Sciatic nerve (tissue), 2 donors: ENCODE data around the gene SERPINA1. TPM values are rescaled to one million over a fixed set of nuclear protein-coding genes. Genes with fewer than 3 reads are reported as not detected.
A peak's percentile ranks its signal among the peaks of the same experiment; 100 is the strongest.
"Not testable (repeated sequence)": the region's sequence is repeated elsewhere in the genome, so short reads cannot be mapped to it uniquely, and the experiment has no call there.

ENCODE experiments used
- ATAC-seq: fragments of 200-7000 bp; cut with Tn5 transposase; one replicate; pipeline ENCODE4 v1.9.1; 2020; ENCODE audit warnings: mild to moderate bottlenecking, moderate library complexity
- DNase-seq: peaks from one replicate; pipeline ENCODE4 v3.0.0-alpha.2; 2020; ENCODE audit warnings: low spot score
- intact Hi-C: fragments of 100-400 bp; cut with DNase I; formaldehyde crosslinking; loops from one replicate; pipeline ENCODE4 v1.14.2; 2022
- total RNA-seq: library from RNA; stranded (reverse); fragmentation: NEBNext Ultra II Directional; extraction: Animal tissue kit (Norgen Biotek cat#: 25700); gene quantifications from one replicate; pipeline ENCODE4 v1.2.1, GENCODE V29; 2021
- donor health status: DM: no; HTN: no; CAD: no.
- donor health status: DM: no; HTN: no; CAD: no.

SERPINA1 gene
- total RNA-seq, 1 donor from 2014 or later: 28.5 TPM

- DNase-seq (no peak), ATAC-seq (no peak)
- intact Hi-C loops: no loop called here
Observed at GRCh38 chr14:94361682-94362081, 26.7 kb downstream of the SERPINA1 start.

GRCh38 chr14:94360945-94361565, 27.3 kb downstream of the SERPINA1 start:
- ATAC-seq (no peak), DNase-seq (no peak)
- intact Hi-C loops: no loop called here

- no peak for DNase-seq
- intact Hi-C loops: loop anchor here (10.0 kb wide), 1 partner anchor 128 kb away; no protein-coding TSS in a partner anchor
- ATAC-seq: no peak
Observed at GRCh38 chr14:94357166-94357565, 31.2 kb downstream of the SERPINA1 start.

DNA sequence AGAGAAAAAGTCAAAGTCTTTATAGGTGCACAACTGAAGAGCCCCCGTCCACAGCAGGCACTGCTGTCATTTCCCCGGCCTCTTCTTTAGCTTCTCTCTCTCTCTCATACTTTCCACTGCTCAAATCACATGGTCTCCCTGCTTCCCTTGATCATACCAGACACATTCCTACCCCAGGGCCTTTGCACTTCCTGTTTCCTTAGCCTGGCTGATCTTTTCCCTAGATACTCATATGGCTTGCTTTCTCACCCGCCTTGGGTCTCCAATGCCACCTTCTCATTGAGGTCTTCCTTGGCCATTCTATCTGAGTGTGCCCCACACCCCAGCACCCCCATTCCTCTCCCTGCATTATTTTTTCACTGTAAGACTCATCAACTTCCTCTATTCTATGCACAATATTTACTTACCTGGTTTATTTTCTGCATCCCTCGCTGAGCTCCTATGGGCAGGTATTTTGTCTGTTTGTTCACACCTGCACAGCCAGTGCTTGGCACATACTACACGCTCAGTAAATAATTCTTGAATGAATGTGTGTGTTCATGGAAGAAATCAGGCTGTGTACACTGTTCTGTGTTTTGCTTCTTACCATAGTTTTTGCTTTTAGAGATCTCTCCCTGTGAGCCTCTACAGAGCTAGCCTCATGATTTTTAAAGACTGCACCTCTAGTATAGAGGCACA, 31.9 kb downstream of the SERPINA1 start:
- no peak for ATAC-seq
- no peak for DNase-seq
- intact Hi-C loops: loop anchor here (10.0 kb wide), 1 partner anchor 128 kb away; no protein-coding TSS in a partner anchor

GRCh38 chr14:94355191-94355794, 33.1 kb downstream of the SERPINA1 start:
- intact Hi-C loops: loop anchor here (10.0 kb wide), 1 partner anchor 130 kb away; no protein-coding TSS in a partner anchor
- DNase-seq (peak; percentile 80), ATAC-seq (peak; percentile 95)

DNA sequence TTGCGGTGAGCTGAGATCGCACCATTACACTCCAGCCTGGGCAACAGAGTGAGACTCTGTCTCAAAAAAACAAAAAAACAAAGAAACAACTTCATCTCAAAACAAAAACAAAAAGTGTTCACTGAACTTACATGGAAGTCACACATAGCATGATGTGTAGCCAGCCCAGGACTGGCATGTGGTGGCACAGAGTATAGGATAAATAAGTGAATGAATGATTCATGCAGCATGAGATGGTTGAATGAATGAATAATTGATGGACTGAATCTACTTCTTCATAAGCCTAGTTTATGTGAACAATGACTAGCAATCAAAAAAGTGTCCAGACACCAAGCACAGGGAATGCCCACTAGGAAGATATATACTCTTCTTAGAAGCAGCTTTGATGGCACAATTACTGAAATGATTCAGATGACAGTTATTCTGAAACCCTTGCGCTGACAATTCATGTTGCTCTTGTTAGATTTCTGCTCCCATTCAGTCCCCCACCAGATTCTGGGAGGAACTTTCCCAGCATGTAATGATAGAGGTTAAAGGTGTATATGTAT, 33.7 kb downstream of the SERPINA1 start:
- intact Hi-C loops: loop anchor here (10.0 kb wide), 1 partner anchor 130 kb away; no protein-coding TSS in a partner anchor
- ATAC-seq: no peak
- no peak for DNase-seq

GRCh38 chr14:94354190-94354589, 34.2 kb downstream of the SERPINA1 start:
- ATAC-seq, DNase-seq: not testable (repeated sequence)
- intact Hi-C loops: loop anchor here (10.0 kb wide), 1 partner anchor 131 kb away; no protein-coding TSS in a partner anchor

DNA sequence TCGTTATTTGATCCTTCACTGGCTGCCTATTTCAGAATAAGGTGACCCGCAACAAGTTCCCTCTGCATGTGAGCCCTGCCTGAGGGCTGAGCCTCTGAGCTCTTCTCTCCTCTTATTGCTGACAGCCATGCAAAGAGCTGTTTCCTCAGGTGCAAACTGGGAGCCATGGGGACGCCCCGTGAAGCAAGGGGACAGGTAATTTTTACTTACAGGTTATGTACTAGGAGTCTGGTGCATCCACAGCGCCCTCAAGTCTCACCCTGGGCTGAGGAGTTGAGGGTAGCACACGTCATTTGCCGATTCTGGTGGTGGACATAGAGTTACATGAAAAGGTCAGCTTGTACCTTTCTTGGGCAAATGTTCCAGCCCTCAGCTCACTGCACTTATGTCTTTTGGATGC, 39.1 kb downstream of the SERPINA1 start:
- ATAC-seq (no peak), DNase-seq (no peak)
- intact Hi-C loops: no loop called here

GRCh38 chr14:94348836-94349235, 39.6 kb downstream of the SERPINA1 start:
- intact Hi-C loops: no loop called here
- no peak for DNase-seq
- ATAC-seq: no peak

GRCh38 chr14:94346841-94347240, 41.6 kb downstream of the SERPINA1 start:
- ATAC-seq (no peak), DNase-seq (no peak)
- intact Hi-C loops: no loop called here

GRCh38 chr14:94346065-94346786, 42.2 kb downstream of the SERPINA1 start:
- not testable (repeated sequence) for ATAC-seq, DNase-seq

GRCh38 chr14:94345344-94346064, 42.9 kb downstream of the SERPINA1 start:
- ATAC-seq: peak; percentile 51
- intact Hi-C loops: no loop called here
- DNase-seq: no peak

More at GRCh38 chr14:94346065-94346786, 42.2 kb downstream of the SERPINA1 start:
- intact Hi-C loops: not testable (repeated sequence)

DNA sequence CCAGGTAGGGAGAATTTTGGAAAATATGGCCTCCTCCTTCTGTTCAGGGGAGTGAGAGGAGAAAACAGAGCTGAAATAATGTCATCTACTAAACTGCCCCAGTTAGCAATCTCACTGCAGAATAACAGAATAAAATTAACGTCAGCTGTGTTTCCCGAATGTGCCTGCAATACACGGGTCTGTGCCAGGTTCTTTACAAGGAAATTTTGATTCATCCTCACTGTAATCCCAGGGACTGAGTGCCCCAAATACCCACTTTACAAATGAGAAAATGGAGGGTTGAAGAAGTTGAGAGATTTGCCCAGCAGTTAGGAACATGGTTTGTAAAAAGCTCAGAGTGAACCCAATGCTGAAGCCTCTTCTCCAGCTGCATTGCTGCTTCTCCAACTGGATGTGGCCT, 44.0 kb downstream of the SERPINA1 start:
- ATAC-seq (peak; percentile 39), DNase-seq (no peak)
- intact Hi-C loops: no loop called here

DNA sequence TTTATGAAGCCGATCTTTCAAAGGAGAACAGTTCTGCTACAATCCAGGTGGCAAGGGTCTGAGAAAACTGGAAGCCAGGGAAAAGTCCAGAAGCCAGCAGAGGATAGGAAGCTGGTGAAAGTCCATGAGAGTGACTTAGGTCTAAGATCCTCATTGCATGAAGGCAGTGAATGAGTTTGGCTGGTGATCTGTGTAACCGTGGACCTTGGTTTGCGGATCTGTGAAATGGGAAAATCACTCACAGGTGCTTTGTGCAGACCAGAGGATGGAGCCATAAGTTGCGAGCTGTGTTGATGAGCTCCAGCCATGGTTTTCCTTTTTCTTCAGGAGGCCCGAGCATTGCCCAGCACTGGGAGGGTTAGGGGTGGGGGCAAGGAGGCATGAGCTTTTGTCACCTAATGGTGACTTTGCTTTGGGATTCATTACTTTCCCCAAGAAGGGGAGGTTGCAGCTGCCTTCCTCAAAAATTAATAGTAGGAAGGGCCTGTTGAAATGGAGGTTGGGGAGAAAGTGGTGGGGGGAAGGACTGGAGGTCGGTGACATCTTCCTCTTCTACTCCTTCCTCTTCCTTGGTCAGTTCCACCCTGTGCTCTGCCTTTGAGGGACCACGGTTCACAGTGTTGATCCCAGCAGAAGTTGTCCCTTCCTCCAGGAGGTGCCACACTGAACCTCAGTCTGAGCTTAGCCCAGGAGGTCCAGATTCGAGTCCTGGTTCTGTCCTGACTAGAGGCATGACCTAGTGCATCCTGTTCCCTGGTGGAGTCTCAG, 45.0 kb downstream of the SERPINA1 start:
- no peak for ATAC-seq
- intact Hi-C loops: no loop called here
- DNase-seq: no peak

- ATAC-seq (peak; percentile 86), DNase-seq (peak; percentile 87)
- intact Hi-C loops: no loop called here
Observed at GRCh38 chr14:94342334-94342934, 46.0 kb downstream of the SERPINA1 start.

DNA sequence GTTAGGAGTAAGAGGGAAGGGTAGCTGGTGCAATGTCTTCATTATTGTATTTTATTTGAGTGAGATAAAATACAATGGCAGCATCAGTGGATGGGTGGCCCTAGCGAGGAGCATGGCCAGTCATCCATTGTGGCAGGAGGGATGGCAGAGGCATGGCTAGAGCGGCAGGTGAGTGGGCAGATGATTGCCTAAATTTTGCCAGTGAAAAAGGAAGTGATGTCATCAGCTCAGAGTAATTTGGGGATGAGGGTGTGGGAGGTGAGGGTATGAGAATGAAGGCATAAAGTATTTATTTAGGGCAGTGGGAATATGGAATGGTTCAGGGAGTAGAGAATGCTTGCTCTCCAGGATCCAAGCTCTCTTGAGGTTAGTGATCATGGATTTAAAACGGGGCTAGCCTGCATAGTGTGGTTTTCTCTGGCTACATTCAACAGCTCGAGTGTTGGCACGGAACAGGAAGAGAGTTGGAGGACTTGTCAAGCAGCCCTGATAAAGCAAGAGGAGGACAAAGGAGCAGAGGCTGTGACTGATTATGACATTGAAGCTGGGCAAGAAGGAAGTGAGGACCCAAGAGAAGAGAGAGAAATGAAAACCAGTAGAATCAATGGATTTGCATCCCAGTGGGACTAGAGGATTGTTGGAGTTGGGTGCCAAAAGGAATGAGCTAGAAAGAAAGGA, 46.6 kb downstream of the SERPINA1 start:
- ATAC-seq (peak; percentile 55), DNase-seq (no peak)
- intact Hi-C loops: no loop called here

- intact Hi-C loops: no loop called here
- DNase-seq (no peak), ATAC-seq (no peak)
Observed at GRCh38 chr14:94340533-94340932, 47.9 kb downstream of the SERPINA1 start.
